ENCODE data around the gene FAM221A. TPM values are rescaled to one million over a fixed set of nuclear protein-coding genes. Genes with fewer than 3 reads are reported as not detected.

The FAM221A gene
- total RNA-seq, 4 donors from 2014 or later = 4.8 to 14.6 (median 12.0) TPM

GRCh38 chr7:23713285-23714149 lies 33.5 kb downstream of the FAM221A start:
- Histone ChIP-seq H3K4me1 (no peaks in the 10 kb centered on the region), H3K27ac (no peak overlapping the region), H3K9me3 (no peaks in the 10 kb centered on the region), H3K27me3 (no peaks in the 10 kb centered on the region), H3K36me3 (no peaks in the 10 kb centered on the region), H3K4me3 (no peak overlapping the region)
- TF ChIP-seq, protein P1, sequence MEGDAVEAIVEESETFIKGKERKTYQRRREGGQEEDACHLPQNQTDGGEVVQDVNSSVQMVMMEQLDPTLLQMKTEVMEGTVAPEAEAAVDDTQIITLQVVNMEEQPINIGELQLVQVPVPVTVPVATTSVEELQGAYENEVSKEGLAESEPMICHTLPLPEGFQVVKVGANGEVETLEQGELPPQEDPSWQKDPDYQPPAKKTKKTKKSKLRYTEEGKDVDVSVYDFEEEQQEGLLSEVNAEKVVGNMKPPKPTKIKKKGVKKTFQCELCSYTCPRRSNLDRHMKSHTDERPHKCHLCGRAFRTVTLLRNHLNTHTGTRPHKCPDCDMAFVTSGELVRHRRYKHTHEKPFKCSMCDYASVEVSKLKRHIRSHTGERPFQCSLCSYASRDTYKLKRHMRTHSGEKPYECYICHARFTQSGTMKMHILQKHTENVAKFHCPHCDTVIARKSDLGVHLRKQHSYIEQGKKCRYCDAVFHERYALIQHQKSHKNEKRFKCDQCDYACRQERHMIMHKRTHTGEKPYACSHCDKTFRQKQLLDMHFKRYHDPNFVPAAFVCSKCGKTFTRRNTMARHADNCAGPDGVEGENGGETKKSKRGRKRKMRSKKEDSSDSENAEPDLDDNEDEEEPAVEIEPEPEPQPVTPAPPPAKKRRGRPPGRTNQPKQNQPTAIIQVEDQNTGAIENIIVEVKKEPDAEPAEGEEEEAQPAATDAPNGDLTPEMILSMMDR (IDR thresholded peaks at IDR 0.05) = no peak
- no peak for TF ChIP-seq POLR2AphosphoS5 (IDR thresholded peaks at IDR 0.05)
- no peak for TF ChIP-seq POLR2A (IDR thresholded peaks at IDR 0.05)
- TF ChIP-seq EP300 (IDR thresholded peaks at IDR 0.05) = no peak
- no peak for DNase-seq (ENCODE audit: low spot score in 2 of 2)
- 64% methylated on average over 6 of the region's 6 CpGs for WGBS

GRCh38 chr7:23714150-23714464 lies 34.1 kb downstream of the FAM221A start:
- Histone ChIP-seq H3K36me3 (no peaks in the 10 kb centered on the region), H3K27ac (no peak overlapping the region), H3K4me3 (no peak overlapping the region), H3K27me3 (no peaks in the 10 kb centered on the region), H3K4me1 (no peaks in the 10 kb centered on the region), H3K9me3 (no peaks in the 10 kb centered on the region)
- 46% methylated on average over 2 of the region's 2 CpGs for WGBS
- DNase-seq (ENCODE audit: low spot score in 2 of 2) = no peak
- no peak for TF ChIP-seq POLR2A (IDR thresholded peaks at IDR 0.05)
- TF ChIP-seq, protein P1 (IDR thresholded peaks at IDR 0.05) = no peak
- no peak for TF ChIP-seq EP300 (IDR thresholded peaks at IDR 0.05)
- TF ChIP-seq POLR2AphosphoS5 (IDR thresholded peaks at IDR 0.05) = no peak

DNA sequence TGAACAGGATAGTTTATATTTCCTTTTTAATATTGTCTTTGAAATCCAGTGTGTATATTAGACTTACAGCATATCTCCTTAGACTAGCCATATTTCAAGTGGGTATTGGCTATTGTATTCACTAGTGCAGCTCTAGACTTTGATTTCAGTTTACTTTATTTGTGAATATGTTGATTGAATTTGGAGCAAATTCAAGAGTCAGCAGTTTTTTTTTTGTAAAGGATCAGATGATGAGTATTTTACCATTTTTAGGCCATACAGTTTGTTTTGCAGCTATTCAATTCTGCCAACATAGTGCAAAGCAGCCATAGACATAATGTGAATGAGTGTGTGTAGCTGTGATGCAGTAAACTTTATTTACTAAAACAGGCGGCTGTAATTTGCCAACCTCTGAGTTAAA lies 34.6 kb downstream of the FAM221A start:
- no peak overlapping the region for H3K4me3 ChIP-seq
- no peak overlapping the region for H3K27ac ChIP-seq
- no peaks in the 10 kb centered on the region for H3K4me1 ChIP-seq
- H3K27me3 ChIP-seq = no peaks in the 10 kb centered on the region
- TF ChIP-seq POLR2AphosphoS5 (IDR thresholded peaks at IDR 0.05) = no peak
- TF ChIP-seq, protein P1 (IDR thresholded peaks at IDR 0.05) = no peak
- no peak for TF ChIP-seq POLR2A (IDR thresholded peaks at IDR 0.05)
- TF ChIP-seq EP300 (IDR thresholded peaks at IDR 0.05) = no peak
- H3K36me3 ChIP-seq = no peaks in the 10 kb centered on the region
- H3K9me3 ChIP-seq = no peaks in the 10 kb centered on the region
- no peak for DNase-seq (ENCODE audit: low spot score in 2 of 2)
- WGBS = 87% methylated on average over 1 of the region's 1 CpG

- no peak for TF ChIP-seq EP300 (IDR thresholded peaks at IDR 0.05)
- no peak for TF ChIP-seq POLR2A (IDR thresholded peaks at IDR 0.05)
- TF ChIP-seq, protein P1 (IDR thresholded peaks at IDR 0.05) = no peak
- no peak for TF ChIP-seq POLR2AphosphoS5 (IDR thresholded peaks at IDR 0.05)
- Histone ChIP-seq H3K9me3 (no peaks in the 10 kb centered on the region), H3K27ac (no peak overlapping the region), H3K36me3 (no peaks in the 10 kb centered on the region), H3K4me1 (no peaks in the 10 kb centered on the region), H3K27me3 (no peaks in the 10 kb centered on the region), H3K4me3 (no peak overlapping the region)
- DNase-seq (ENCODE audit: low spot score in 2 of 2) = no peak
- WGBS = 86% methylated on average over 6 of the region's 6 CpGs
Measured at GRCh38 chr7:23715099-23715498, 35.1 kb downstream of the FAM221A start.

GRCh38 chr7:23717788-23718187 lies 37.8 kb downstream of the FAM221A start:
- H3K4me1 ChIP-seq = no peaks in the 10 kb centered on the region
- H3K9me3 ChIP-seq = no peaks in the 10 kb centered on the region
- H3K27me3 ChIP-seq = no peaks in the 10 kb centered on the region
- H3K4me3 ChIP-seq = no peak overlapping the region
- TF ChIP-seq POLR2A (IDR thresholded peaks at IDR 0.05) (no peak), POLR2AphosphoS5 (IDR thresholded peaks at IDR 0.05) (no peak), EP300 (IDR thresholded peaks at IDR 0.05) (no peak)
- TF ChIP-seq, protein P1 (IDR thresholded peaks at IDR 0.05) = no peak
- H3K36me3 ChIP-seq = no peaks in the 10 kb centered on the region
- no peak overlapping the region for H3K27ac ChIP-seq
- no peak for DNase-seq (ENCODE audit: low spot score in 2 of 2)
- WGBS = 100% methylated on average over 1 of the region's 1 CpG
